ENCODE data around the gene ZNF627.
"Not testable (repeated sequence)": the region's sequence is repeated elsewhere in the genome, so short reads cannot be mapped to it uniquely, and the experiment has no call there.

Gene ZNF627

GRCh38 chr19:11624069-11624463 lies 26.8 kb downstream of the ZNF627 start:
- no peak for DNase-seq (ENCODE audit: low read depth, low spot score)

DNA sequence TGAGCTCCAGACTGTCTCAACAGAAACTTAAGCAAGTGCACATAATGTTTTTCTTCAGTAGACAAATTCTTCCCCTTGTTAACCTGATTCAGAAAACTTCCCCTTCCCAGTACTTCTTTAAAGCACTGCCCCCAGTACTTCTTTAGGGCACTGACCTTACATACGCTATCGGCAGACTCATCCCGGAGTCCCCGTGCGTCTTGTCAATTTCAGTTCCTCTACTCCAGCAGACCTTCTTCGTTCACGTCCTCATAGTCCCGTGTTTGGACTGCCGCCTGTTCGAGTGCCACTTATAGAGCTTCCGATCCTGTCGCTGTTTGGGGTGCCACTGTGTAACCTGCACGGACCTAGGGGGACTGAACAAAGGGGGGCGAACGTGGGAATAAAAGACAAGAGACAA lies 29.0 kb downstream of the ZNF627 start:
- DNase-seq (ENCODE audit: low read depth, low spot score) = no peak

DNA sequence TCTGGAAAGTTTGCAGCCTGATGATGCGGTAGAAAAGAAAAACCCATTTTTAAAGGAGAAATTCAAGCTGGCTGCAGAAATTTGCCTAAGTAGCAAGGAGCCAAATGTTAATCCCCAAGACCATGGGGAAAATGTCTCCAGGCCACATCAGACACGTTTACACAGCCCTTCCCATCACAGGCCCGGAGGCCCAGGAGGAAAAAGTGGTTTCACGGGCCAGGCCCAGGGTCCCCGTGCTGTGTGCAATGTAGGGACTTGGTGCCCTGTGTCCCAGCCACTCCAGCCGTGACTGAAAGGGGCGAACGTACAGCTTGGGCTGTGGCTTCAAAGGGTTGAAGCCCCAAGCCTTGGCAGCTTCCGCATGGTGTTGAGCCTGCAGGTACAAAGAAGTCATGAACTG lies 35.9 kb downstream of the ZNF627 start:
- DNase-seq (ENCODE audit: low read depth, low spot score) = no peak

GRCh38 chr19:11634018-11634662 lies 36.9 kb downstream of the ZNF627 start:
- DNase-seq (ENCODE audit: low read depth, low spot score) = not testable (repeated sequence)

GRCh38 chr19:11639245-11639601 lies 41.9 kb downstream of the ZNF627 start:
- DNase-seq (ENCODE audit: low read depth, low spot score) = no peak

- peak; percentile 99 for DNase-seq (ENCODE audit: low read depth, low spot score)
These were observed 42.6 kb downstream of the ZNF627 start for GRCh38 chr19:11639602-11640471.

DNA sequence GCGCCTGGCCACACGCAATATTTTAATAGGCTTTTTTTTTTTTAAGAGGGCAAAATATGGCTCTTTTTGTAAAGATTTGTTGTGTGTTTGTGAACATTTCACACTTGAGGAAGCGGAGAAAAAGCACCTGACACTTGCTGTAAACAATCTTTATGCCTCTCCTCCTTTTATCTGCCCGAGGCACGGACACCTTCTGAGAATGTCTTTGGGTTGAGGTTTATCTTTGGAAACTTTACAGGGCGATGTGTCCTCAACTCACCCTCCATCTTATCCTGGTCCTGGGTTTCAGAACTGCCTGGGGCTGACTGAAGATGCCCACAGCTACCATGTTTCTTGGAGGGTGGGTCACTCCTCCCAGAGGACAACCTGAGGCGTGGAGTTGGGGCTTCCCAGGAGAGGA lies 44.0 kb downstream of the ZNF627 start:
- DNase-seq (ENCODE audit: low read depth, low spot score) = no peak

GRCh38 chr19:11642902-11643301 lies 45.6 kb downstream of the ZNF627 start:
- DNase-seq (ENCODE audit: low read depth, low spot score) = no peak

- no peak for DNase-seq (ENCODE audit: low read depth, low spot score)
These were observed 52.7 kb downstream of the ZNF627 start for GRCh38 chr19:11649941-11650340.

DNA sequence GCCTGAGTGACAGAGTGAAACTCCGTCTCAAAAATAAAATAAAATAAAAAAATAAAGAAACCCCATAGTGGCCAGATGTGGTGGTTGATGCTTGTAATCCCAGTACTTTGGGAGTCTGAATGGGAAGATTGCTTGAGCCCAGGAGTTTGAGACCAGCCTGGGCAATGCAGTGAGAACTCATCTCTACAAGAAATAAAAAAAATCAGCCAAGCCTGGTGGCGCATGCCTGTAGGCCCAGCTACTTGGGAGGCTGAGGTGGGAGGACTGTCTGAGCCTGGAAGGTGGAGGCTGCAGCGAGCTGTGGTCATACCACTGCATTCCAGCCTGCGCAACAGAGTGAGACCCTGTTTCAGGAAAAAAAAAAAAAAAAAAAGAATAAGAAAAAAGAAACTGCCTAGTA lies 53.8 kb downstream of the ZNF627 start:
- DNase-seq (ENCODE audit: low read depth, low spot score) = no peak

DNA sequence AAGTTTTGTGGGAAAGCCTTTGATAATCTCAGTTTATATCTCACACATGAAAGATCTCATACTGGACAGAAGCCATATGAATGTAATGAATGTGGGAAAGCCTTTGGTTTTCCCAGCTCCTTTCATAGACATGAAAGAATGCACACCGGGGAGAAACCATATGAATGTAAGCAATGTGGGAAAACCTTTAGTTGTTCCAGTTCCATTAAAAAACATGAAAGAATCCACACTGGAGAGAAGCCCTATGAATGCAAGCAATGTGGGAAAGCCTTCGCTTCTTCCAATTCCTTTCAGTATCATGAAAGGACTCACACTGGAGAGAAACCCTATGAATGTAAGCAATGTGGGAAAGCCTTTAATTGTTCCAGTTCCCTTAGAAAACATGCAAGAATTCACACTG lies 54.8 kb downstream of the ZNF627 start:
- no peak for DNase-seq (ENCODE audit: low read depth, low spot score)

DNA sequence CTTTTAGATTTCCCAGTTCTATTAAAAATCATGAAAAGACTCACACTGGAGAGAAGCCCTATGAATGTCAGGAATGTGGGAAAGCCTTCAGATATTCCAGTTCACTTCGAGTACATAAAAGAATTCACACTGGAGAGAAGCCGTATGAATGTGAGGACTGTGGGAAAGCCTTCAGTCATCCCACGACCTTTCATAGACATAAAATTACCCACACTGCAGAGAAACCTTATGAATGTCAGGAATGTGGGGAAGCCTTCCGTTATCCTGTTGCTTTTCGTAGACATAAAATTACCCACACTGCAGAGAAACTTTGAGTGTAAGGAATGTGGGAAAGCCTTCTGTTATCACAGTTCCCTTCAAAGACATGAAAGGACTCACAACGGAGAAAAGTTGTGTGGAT lies 55.2 kb downstream of the ZNF627 start:
- DNase-seq (ENCODE audit: low read depth, low spot score) = no peak

GRCh38 chr19:11656535-11656934 lies 59.3 kb downstream of the ZNF627 start:
- no peak for DNase-seq (ENCODE audit: low read depth, low spot score)

DNA sequence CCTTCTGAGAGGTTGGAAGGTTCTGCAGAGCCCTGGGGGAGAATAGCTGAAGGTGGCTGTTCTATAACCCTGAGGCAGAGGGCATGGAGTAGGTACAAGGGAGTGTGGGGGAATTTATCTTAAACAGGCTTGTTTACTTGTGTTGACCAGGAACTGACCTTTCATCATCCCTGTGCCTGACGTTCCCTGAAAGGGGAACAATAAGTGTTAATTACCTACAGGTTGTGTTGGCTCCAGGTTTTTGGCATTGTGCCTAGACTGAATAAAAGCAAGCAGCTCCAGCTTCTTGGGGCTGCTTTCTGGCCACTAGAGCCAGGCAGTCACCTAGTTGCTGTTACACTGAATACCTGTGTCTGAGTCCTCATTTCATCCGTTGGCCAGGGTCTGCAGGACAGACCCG lies 60.0 kb downstream of the ZNF627 start:
- no peak for DNase-seq (ENCODE audit: low read depth, low spot score)

DNA sequence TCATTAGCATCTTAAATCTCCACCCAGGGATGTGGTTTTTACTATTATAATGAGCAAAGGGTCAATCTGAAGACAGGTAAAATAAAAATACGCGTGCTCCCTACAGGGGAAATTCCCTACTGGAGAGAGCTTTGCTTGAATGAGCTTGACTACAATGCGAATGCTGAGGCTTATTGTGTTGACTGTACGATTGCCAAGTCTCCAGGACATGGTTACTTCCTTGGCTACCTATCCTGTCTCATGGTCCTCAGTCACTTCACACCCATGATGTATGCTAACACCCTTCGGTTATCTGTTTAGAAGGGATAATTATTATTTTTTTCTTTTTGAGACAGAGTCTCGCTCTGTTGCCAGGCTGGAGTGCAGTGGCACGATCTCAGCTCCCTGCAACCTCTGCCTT lies 61.7 kb downstream of the ZNF627 start:
- DNase-seq (ENCODE audit: low read depth, low spot score) = no peak

DNA sequence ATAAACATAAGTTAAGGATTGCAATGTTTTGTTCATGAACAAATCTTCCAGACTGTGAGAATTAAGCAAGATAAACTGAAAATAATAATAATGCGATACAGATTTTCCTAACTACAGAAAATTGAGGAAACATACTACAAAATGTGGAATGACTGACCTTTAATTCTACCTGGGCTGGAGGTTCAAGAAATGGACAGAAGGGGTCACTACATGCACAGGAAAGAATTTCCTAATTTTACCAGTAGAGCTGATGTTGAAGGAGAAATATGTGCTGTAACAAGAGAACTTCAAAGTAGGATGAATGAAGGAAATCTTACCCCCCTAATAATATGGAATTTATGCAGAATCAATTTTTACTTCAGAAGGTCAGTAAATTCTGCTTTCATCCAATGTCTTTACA lies 62.3 kb downstream of the ZNF627 start:
- no peak for DNase-seq (ENCODE audit: low read depth, low spot score)

DNA sequence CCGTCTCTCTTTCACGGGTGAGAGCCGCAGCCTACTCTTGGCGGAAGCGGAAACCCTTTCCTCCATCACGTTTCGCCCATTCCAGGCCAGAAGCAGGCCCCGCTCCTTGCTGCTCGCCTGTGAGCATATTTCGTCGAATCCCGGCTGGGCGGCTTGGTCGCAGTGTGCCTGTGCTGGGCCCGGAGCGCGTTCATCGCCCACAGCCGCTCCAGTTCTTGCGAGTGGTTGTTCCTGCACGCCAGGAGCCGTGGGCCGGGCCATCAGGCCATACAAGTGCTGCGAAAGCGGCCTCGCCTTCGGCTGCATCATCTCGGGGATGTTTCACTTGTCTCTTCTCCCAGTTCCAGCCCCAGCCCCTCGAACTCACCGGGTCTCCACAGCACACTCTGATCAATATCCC lies 65.0 kb downstream of the ZNF627 start:
- DNase-seq (ENCODE audit: low read depth, low spot score) = no peak

DNA sequence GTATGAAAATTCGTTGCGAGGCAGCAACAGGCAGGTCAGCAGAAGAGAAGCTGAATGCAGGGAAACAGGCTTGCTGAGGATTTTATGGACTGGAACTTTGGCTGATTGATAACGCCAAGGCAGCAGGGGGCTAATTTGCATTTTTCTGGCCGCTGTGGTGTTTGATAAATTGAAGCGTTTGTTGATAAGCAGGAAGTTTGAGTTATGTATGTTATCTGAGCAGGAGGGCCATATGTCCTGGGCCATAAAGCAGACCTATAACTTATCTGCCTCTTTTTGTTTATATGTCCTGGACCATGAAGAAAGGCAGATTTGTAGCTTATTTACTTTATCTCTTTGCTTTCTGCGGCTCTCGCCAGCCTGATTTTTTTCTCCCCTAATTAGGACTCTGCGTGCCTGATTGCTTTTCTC lies 65.9 kb downstream of the ZNF627 start:
- no peak for DNase-seq (ENCODE audit: low read depth, low spot score)

Measured in ELF-1 (cell line).